NCI-H1105 treated with DMSO at 0.1 percent for 48 hours (cell line): Measurements from ENCODE around the gene RASL10A.

Experiments
- DNase-seq: peaks from one replicate; lab custom pipeline; 2025; lab: John Stamatoyannopoulos, UW

The RASL10A gene

GRCh38 chr22:29268511-29269229 is 46.8 kb downstream of the RASL10A start:
- DNase-seq: peak; percentile 34

- DNase-seq: peak; percentile 88
These were observed 47.5 kb downstream of the RASL10A start, which contains the start of the genes EWSR1 and RHBDD3 for GRCh38 chr22:29267858-29268510. TSS of gene EWSR1 (plus strand) at chr22:29268268. CDS start at chr22:29268337, 69 bp downstream. TSS of gene RHBDD3 (minus strand) at chr22:29267981. CDS start at chr22:29265626, 2,355 bp downstream.

- no peak for DNase-seq
These were observed 48.0 kb downstream of the RASL10A start for GRCh38 chr22:29267462-29267857.

GRCh38 chr22:29266564-29267461 is 48.7 kb downstream of the RASL10A start:
- no peak for DNase-seq

- no peak for DNase-seq
These were observed 49.6 kb downstream of the RASL10A start for GRCh38 chr22:29265929-29266328.

- no peak for DNase-seq
These were observed 50.2 kb downstream of the RASL10A start for GRCh38 chr22:29265305-29265704.

- no peak for DNase-seq
These were observed 51.7 kb downstream of the RASL10A start for GRCh38 chr22:29263791-29264276.
